ENCODE data around the gene OXSM.

GRCh38 chr3:25751048-25751447 is 38.8 kb upstream of the OXSM start:
- TF ChIP-seq PATZ1 (CRISPR knock-in tag; IDR thresholded peaks at IDR 0.05; ENCODE audit: borderline replicate concordance) (no peak), ZNF565 (CRISPR knock-in tag; conservative IDR thresholded peaks at IDR 0.05; ENCODE audit: low read depth) (no peak), SNAI2 (CRISPR knock-in tag; IDR thresholded peaks at IDR 0.05) (no peak), ESRRG (CRISPR knock-in tag; IDR thresholded peaks at IDR 0.05) (no peak), ARNTL (CRISPR knock-in tag; IDR thresholded peaks at IDR 0.05; ENCODE audit: borderline replicate concordance, low read depth) (no peak), TCF4 (CRISPR knock-in tag; IDR thresholded peaks at IDR 0.05; ENCODE audit: borderline replicate concordance) (no peak), ZFP3 (CRISPR knock-in tag; IDR thresholded peaks at IDR 0.05) (no peak), TOX (CRISPR knock-in tag; IDR thresholded peaks at IDR 0.05; ENCODE audit: borderline replicate concordance) (no peak), RARB (CRISPR knock-in tag; IDR thresholded peaks at IDR 0.05) (no peak), ISL1 (CRISPR knock-in tag; IDR thresholded peaks at IDR 0.05) (no peak), ZC3H10 (CRISPR knock-in tag; IDR thresholded peaks at IDR 0.05) (no peak), PPARA (CRISPR knock-in tag; IDR thresholded peaks at IDR 0.05; ENCODE audit: borderline replicate concordance) (no peak), ZNF70 (CRISPR knock-in tag; IDR thresholded peaks at IDR 0.05) (no peak)
- TF ChIP-seq, protein P1, sequence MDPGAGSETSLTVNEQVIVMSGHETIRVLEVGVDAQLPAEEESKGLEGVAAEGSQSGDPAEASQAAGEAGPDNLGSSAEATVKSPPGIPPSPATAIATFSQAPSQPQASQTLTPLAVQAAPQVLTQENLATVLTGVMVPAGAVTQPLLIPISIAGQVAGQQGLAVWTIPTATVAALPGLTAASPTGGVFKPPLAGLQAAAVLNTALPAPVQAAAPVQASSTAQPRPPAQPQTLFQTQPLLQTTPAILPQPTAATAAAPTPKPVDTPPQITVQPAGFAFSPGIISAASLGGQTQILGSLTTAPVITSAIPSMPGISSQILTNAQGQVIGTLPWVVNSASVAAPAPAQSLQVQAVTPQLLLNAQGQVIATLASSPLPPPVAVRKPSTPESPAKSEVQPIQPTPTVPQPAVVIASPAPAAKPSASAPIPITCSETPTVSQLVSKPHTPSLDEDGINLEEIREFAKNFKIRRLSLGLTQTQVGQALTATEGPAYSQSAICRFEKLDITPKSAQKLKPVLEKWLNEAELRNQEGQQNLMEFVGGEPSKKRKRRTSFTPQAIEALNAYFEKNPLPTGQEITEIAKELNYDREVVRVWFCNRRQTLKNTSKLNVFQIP (CRISPR knock-in tag; IDR thresholded peaks at IDR 0.05; ENCODE audit: borderline replicate concordance, low read depth), result no peak

All from SK-N-SH treated with all-trans-retinoic acid at 6 μM for 48 hours (cell line).